GM10266 (cell line): Measurements from ENCODE around the gene FOXN3.

Experiments
- DNase-seq: peaks from one replicate; pipeline ENCODE4 v3.0.0; 2012; ENCODE audit errors: extremely low spot score
- TF ChIP-seq, protein P1 (sequence below): IDR thresholded peaks from 2 replicates; pipeline ENCODE4 v1.5.1; 2012; ENCODE audit warnings: mild to moderate bottlenecking, low read depth; ENCODE audit not compliant: control insufficient read depth, insufficient read depth; ENCODE audit errors: missing control alignments

FOXN3 gene

GRCh38 chr14:89417465-89418225 lies 612 bp upstream of the FOXN3 start:
- TF ChIP-seq, protein P1, sequence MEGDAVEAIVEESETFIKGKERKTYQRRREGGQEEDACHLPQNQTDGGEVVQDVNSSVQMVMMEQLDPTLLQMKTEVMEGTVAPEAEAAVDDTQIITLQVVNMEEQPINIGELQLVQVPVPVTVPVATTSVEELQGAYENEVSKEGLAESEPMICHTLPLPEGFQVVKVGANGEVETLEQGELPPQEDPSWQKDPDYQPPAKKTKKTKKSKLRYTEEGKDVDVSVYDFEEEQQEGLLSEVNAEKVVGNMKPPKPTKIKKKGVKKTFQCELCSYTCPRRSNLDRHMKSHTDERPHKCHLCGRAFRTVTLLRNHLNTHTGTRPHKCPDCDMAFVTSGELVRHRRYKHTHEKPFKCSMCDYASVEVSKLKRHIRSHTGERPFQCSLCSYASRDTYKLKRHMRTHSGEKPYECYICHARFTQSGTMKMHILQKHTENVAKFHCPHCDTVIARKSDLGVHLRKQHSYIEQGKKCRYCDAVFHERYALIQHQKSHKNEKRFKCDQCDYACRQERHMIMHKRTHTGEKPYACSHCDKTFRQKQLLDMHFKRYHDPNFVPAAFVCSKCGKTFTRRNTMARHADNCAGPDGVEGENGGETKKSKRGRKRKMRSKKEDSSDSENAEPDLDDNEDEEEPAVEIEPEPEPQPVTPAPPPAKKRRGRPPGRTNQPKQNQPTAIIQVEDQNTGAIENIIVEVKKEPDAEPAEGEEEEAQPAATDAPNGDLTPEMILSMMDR: peak; percentile 49
- DNase-seq: peak; percentile 60

DNA sequence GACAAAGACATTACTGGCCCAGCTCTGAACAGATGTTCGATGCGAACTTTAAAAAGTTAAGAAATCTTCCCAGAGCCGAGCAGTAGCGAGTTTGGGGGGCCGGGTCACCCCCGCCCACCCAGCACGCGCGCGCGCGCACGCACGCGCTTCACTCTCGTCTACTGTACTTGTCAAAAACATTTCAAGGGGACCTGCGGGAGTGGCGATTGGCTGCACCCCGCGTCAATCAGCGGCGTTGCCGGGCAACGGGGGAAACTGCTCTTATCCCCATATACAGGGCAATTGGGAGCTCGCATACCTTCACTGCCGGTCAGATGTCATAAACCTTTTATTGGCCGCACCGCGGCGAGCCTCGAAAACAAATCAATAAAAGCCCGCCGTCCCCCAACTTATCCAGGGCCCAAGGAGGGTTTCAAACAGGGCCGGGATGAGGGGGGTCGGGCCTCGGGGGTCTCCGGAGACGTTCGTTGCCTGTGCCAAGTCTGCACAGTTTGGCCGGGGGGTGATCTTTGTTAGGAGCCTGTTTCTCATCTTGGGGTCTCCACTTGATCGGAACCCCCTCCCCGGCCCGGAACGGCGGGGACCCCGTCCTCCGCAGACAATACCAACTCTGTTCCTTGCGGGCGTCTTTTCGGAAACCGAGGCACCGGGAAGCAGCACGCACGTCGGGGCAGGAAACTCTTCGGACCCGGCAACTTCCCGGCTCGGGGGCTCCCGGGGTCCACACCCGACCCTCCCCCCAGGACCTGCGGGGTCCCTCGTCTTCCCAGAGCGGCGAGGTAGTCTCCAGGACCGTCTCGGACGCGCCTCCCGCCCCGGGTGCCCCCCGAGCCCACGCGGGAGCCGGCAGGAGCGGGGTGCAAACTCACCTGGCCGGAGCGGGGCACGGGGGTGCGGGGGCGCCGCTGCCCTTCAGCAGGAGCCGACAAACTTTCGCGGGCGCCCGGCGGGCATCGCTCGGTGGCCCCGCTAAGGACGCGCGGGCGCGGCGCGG lies 734 bp downstream of the FOXN3 start:
- DNase-seq: peak; percentile 99
- TF ChIP-seq, protein P1: no peak

- no peak for DNase-seq
- TF ChIP-seq, protein P1: no peak
Measured at GRCh38 chr14:89415159-89415558, 1.9 kb downstream of the FOXN3 start.

- TF ChIP-seq, protein P1: no peak
- DNase-seq: no peak
Measured at GRCh38 chr14:89411976-89412375, 5.1 kb downstream of the FOXN3 start.

GRCh38 chr14:89409961-89410360 lies 7.1 kb downstream of the FOXN3 start:
- TF ChIP-seq, protein P1: no peak
- no peak for DNase-seq

- TF ChIP-seq, protein P1: no peak
- DNase-seq: no peak
Measured at GRCh38 chr14:89408907-89409700, 7.9 kb downstream of the FOXN3 start.
